Adrenal gland (tissue), 5 donors: ENCODE data around the gene DHRS3.

ENCODE experiments used
- CTCF ChIP-seq, 6 experiments: fragments of 450-650 bp in 4 of 6; fragments of 200-600 bp in 2 of 6; sonication (generic) in 1 of 6; IDR thresholded peaks; 1 replicate in 5 of 6; 2 replicates in 1 of 6; pipeline versions ENCODE4 v1.5.1 to v1.8.0; 2016 to 2021; ENCODE audit warnings: antibody characterized with exemption in 6 of 6, mild to moderate bottlenecking in 2 of 6, moderate library complexity in 1 of 6
- POLR2A ChIP-seq, 2 donors: fragments of 450-650 bp; IDR thresholded peaks; one replicate each; pipeline ENCODE4 v1.6.1; 2017; ENCODE audit warnings: antibody characterized with exemption in 2 of 2, mild to moderate bottlenecking in 2 of 2, moderate library complexity in 1 of 2
- donor health status: DM: no; HTN: no; CAD: no.

GRCh38 chr1:12552111-12552888 lies 65.7 kb downstream of the DHRS3 start:
- TF ChIP-seq CTCF (IDR thresholded peaks at IDR 0.05) (no peak), POLR2A (IDR thresholded peaks at IDR 0.05) (no peak)
